Gastroesophageal sphincter (tissue), 3 donors: Measurements from ENCODE around the gene NUDT17.

Experiments
- POLR2A ChIP-seq, 2 donors: fragments of 450-650 bp; IDR thresholded peaks; one replicate each; pipeline ENCODE4 v1.6.1; 2017; ENCODE audit warnings: antibody characterized with exemption in 2 of 2, mild to moderate bottlenecking in 2 of 2, moderate library complexity in 1 of 2
- TF ChIP-seq, protein P1 (sequence below), 4 experiments: fragments of 200-600 bp in 2 of 4; fragments of 450-650 bp in 2 of 4; sonication (generic) in 1 of 4; IDR thresholded peaks; one replicate each; pipeline ENCODE4 v1.5.1; 2017 to 2019; ENCODE audit warnings: antibody characterized with exemption in 4 of 4, mild to moderate bottlenecking in 2 of 4, moderate library complexity in 2 of 4

DNA sequence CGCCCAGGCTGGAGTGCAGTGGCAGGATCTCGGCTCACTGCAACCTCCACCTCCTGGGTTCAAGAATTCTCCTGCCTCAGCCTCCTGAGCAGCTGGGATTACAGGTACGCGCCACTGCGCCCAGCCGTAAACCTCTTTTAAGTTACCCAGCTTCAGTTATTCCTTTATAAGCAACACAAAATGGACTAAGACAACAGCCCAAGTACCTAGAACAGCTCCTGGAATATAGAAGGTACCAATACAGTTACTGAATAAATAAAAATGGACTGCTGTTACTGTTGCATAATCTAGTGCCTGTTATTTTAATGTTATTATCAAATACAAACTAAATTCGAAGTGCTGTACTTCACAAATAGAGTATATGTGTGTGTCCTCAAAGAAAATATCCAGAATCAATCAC is 38.6 kb upstream of the NUDT17 start:
- TF ChIP-seq, protein P1, sequence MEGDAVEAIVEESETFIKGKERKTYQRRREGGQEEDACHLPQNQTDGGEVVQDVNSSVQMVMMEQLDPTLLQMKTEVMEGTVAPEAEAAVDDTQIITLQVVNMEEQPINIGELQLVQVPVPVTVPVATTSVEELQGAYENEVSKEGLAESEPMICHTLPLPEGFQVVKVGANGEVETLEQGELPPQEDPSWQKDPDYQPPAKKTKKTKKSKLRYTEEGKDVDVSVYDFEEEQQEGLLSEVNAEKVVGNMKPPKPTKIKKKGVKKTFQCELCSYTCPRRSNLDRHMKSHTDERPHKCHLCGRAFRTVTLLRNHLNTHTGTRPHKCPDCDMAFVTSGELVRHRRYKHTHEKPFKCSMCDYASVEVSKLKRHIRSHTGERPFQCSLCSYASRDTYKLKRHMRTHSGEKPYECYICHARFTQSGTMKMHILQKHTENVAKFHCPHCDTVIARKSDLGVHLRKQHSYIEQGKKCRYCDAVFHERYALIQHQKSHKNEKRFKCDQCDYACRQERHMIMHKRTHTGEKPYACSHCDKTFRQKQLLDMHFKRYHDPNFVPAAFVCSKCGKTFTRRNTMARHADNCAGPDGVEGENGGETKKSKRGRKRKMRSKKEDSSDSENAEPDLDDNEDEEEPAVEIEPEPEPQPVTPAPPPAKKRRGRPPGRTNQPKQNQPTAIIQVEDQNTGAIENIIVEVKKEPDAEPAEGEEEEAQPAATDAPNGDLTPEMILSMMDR (IDR thresholded peaks at IDR 0.05) = no peak
- TF ChIP-seq POLR2A (IDR thresholded peaks at IDR 0.05) = no peak
